Activated T-cell treated with anti-CD3 and anti-CD28 coated beads for 48 hours (primary cell): ENCODE measurements around the gene SLC25A21.
"Not testable (repeated sequence)": the region's sequence is repeated elsewhere in the genome, so short reads cannot be mapped to it uniquely, and the experiment has no call there.

Experiments
- DNase-seq: peaks from one replicate; pipeline ENCODE4 v3.0.0-alpha.2; 2020; ENCODE audit warnings: low read depth

SLC25A21 gene

GRCh38 chr14:37186865-37187264, 14.5 kb upstream of the SLC25A21 start:
- DNase-seq: no peak

GRCh38 chr14:37185670-37186069, 13.3 kb upstream of the SLC25A21 start:
- DNase-seq: no peak

GRCh38 chr14:37184520-37184919, 12.1 kb upstream of the SLC25A21 start:
- DNase-seq: not testable (repeated sequence)

- no peak for DNase-seq
Measured at GRCh38 chr14:37181441-37181840, 9.0 kb upstream of the SLC25A21 start.

GRCh38 chr14:37180886-37181285, 8.5 kb upstream of the SLC25A21 start:
- not testable (repeated sequence) for DNase-seq

GRCh38 chr14:37179896-37180502, 7.6 kb upstream of the SLC25A21 start:
- DNase-seq: no peak

GRCh38 chr14:37172936-37173614, 669 bp upstream of the SLC25A21 start:
- DNase-seq: no peak

GRCh38 chr14:37171678-37172023, 755 bp downstream of the SLC25A21 start:
- DNase-seq: no peak

GRCh38 chr14:37170993-37171392, 1.4 kb downstream of the SLC25A21 start:
- DNase-seq: no peak

GRCh38 chr14:37170237-37170636, 2.2 kb downstream of the SLC25A21 start:
- DNase-seq: no peak

- DNase-seq: no peak
Measured at GRCh38 chr14:37168721-37169120, 3.7 kb downstream of the SLC25A21 start.

- DNase-seq: no peak
Measured at GRCh38 chr14:37167151-37168047, 5.0 kb downstream of the SLC25A21 start.

- DNase-seq: no peak
Measured at GRCh38 chr14:37165794-37166193, 6.6 kb downstream of the SLC25A21 start.

GRCh38 chr14:37162307-37162706, 10.1 kb downstream of the SLC25A21 start:
- not testable (repeated sequence) for DNase-seq

- DNase-seq: no peak
Measured at GRCh38 chr14:37157987-37158386, 14.4 kb downstream of the SLC25A21 start.

- DNase-seq: no peak
Measured at GRCh38 chr14:37153483-37153882, 18.9 kb downstream of the SLC25A21 start.

GRCh38 chr14:37153005-37153404, 19.4 kb downstream of the SLC25A21 start:
- no peak for DNase-seq

GRCh38 chr14:37150414-37150813, 22.0 kb downstream of the SLC25A21 start:
- no peak for DNase-seq

GRCh38 chr14:37147310-37147880, 25.0 kb downstream of the SLC25A21 start:
- no peak for DNase-seq

GRCh38 chr14:37146438-37146837, 26.0 kb downstream of the SLC25A21 start:
- DNase-seq: not testable (repeated sequence)

- no peak for DNase-seq
Measured at GRCh38 chr14:37145395-37145794, 27.0 kb downstream of the SLC25A21 start.

- DNase-seq: no peak
Measured at GRCh38 chr14:37144729-37145363, 27.6 kb downstream of the SLC25A21 start.
